Measurements from ENCODE around the gene REEP5.
A peak's percentile ranks its signal among the peaks of the same experiment; 100 is the strongest.
"Not testable (repeated sequence)": the region's sequence is repeated elsewhere in the genome, so short reads cannot be mapped to it uniquely, and the experiment has no call there.

The REEP5 gene

DNA sequence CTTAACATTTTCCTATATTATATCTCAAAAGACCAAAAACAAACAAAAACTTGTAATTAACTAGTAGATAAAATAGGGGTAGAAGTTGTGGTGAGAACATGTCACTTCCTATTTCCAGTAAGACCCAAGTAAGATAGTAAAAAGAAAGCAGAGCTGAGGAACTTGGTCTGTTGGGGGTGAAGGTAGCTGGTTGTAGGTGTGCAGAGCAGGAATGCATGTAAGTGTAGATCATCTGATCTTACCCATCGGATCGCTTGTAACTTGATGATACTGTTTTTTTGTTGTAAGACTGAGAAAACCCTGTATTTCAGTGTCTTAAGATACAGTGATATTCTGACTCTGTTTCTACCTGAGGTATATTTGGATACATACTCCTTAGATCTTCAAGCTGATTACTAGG, 55.3 kb downstream of the REEP5 start:
- no peak overlapping the region for H3K4me3 ChIP-seq (ENCODE audit: control insufficient read depth, low read depth, low read length)
- TF ChIP-seq CTCF (conservative IDR thresholded peaks at IDR 0.05; ENCODE audit: control insufficient read depth, insufficient read depth, low read depth, low read length), result no peak
- DNase-seq (ENCODE audit: low read depth), result no peak

GRCh38 chr5:112865128-112865527, 56.9 kb downstream of the REEP5 start:
- TF ChIP-seq CTCF (conservative IDR thresholded peaks at IDR 0.05; ENCODE audit: control insufficient read depth, insufficient read depth, low read depth, low read length), result no peak
- no peak overlapping the region for H3K4me3 ChIP-seq (ENCODE audit: control insufficient read depth, low read depth, low read length)
- DNase-seq (ENCODE audit: low read depth), result peak; percentile 32

- peak; percentile 34 for DNase-seq (ENCODE audit: low read depth)
- no peak for TF ChIP-seq CTCF (conservative IDR thresholded peaks at IDR 0.05; ENCODE audit: control insufficient read depth, insufficient read depth, low read depth, low read length)
- H3K4me3 ChIP-seq (ENCODE audit: control insufficient read depth, low read depth, low read length), result peak overlapping the region; percentile 14
Observed at GRCh38 chr5:112863549-112863948, 58.5 kb downstream of the REEP5 start.

DNA sequence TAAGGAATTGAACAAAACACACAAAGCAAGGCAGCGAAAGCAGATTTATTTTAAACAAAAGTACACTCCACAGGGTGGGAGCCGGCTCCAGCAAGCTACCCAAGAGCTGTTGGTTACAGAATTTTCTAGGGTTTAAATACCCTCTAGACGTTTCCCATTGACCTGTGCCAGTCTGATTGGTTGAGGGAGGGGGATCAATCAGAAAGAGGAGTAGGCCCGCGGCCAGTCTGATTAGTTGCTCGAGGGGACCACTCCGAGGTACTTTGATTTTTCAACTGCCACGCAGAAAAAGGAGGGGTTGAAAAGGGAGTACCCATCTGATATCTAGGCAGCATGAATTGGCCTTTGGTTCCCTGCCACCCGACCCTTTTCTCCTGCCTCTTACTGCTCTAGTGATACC, 59.9 kb downstream of the REEP5 start:
- peak overlapping the region; percentile 100 for H3K4me3 ChIP-seq (ENCODE audit: control insufficient read depth, low read depth, low read length)
- no peak for DNase-seq (ENCODE audit: low read depth)

DNA sequence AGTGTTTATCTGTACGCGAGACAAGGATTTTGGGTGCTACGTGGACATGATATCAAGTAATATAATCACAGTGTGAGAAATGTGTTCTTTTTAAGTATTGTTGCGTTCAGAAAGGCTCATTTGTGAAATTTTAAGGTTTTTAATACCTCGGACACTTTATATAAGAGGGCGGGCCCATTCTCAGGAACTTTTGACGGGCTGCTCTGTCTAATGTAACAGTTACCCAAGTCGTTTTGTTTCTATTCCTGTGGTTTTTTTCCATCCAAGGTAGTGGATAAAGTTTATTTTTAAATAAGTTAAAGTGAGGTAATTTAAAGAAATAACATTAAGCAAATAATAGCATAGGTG, 60.4 kb downstream of the REEP5 start:
- peak overlapping the region; percentile 100 for H3K4me3 ChIP-seq (ENCODE audit: control insufficient read depth, low read depth, low read length)
- no peak for TF ChIP-seq CTCF (conservative IDR thresholded peaks at IDR 0.05; ENCODE audit: control insufficient read depth, insufficient read depth, low read depth, low read length)
- DNase-seq (ENCODE audit: low read depth), result no peak

More for the DNA sequence above, 59.9 kb downstream of the REEP5 start:
- no peak for TF ChIP-seq CTCF (conservative IDR thresholded peaks at IDR 0.05; ENCODE audit: control insufficient read depth, insufficient read depth, low read depth, low read length)

DNA sequence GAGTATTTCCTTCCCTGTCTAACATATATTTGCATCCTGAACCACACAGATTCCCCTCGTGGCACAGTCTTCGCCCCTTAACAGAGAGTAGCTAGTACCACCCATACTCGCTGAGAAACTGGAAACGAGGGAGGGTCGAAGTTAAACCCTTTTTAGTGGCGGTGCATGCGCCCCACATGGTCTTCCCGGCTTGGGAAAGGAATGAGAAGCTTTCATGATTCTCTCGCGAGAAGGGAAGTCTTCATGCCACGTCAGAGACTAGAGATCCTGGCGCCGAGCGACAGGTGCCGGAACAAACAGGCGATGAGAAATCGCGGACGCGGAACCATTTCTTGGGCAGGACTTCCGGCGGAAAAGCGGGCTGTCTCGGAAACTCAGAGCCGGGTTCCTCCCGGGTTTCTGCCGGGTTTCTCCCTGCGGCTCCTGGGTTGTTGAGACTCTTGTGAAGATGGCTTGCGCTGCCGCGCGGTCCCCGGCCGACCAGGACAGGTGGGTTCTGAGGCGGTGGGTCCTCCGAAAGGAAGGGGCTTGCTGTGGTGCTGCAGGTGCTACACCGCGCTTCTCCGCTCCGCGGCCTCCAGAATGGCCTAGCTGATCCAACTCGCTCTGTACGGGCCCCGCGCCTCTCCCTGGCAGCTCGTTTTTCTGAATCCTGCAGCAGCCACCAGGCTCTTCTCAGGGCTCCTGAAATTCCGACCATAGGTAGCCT, 60.9 kb downstream of the REEP5 start, which contains the start of gene SRP19:
TSS of gene SRP19 (plus strand) at position 359 of the 709 bp plus-strand sequence. CDS start at position 449, 90 bp downstream.
- TF ChIP-seq CTCF (conservative IDR thresholded peaks at IDR 0.05; ENCODE audit: control insufficient read depth, insufficient read depth, low read depth, low read length), result no peak
- peak; percentile 98 for DNase-seq (ENCODE audit: low read depth)
- H3K4me3 ChIP-seq (ENCODE audit: control insufficient read depth, low read depth, low read length), result peak within 1 kb of the TSS; percentile 100

- not testable (repeated sequence) for DNase-seq (ENCODE audit: low read depth)
- peak overlapping the region; percentile 100 for H3K4me3 ChIP-seq (ENCODE audit: control insufficient read depth, low read depth, low read length)
Observed at GRCh38 chr5:112860571-112860928, 61.5 kb downstream of the REEP5 start.
